A549 (cell line): ENCODE data around the gene FAM53B. TPM values are rescaled to one million over a fixed set of nuclear protein-coding genes. Genes with fewer than 3 reads are reported as not detected.
A peak's percentile ranks its signal among the peaks of the same experiment; 100 is the strongest.

Experiments used
- ATAC-seq, 2 experiments: fragments of 200-7000 bp in 1 of 2; fragments of >200 bp in 1 of 2; cut with Nextera tagmentation in 1 of 2; cut with Tn5 transposase in 1 of 2; 3 replicates each; pipeline versions ENCODE4 v1.8.0 to v1.9.1; 2018 to 2020; ENCODE audit warnings: mild to moderate bottlenecking in 1 of 2, moderate library complexity in 1 of 2
- CTCF ChIA-PET: fragments of 300-600 bp; sonication (Branson Sonifier 250); formaldehyde crosslinking; extraction: SDS; loops from one replicate; lab custom pipeline; 2021; ENCODE audit warnings: antibody characterized with exemption, inconsistent platforms; lab: Yijun Ruan, JAX
- POLR2A ChIA-PET: fragments of 350-600 bp; formaldehyde crosslinking; extraction: SDS; loops from one replicate; lab custom pipeline; 2021; ENCODE audit warnings: antibody characterized with exemption, inconsistent platforms; lab: Yijun Ruan, JAX
- DNase-seq, 2 experiments: peaks; one replicate each; pipeline versions ENCODE4 v3.0.0 to v3.0.0-alpha.2; 2011 to 2016; ENCODE audit warnings: low read depth in 1 of 2, low spot score in 1 of 2
- FAIRE-seq: peaks from 2 replicates; lab custom pipeline; 2011; peaks lifted over from hg19 to GRCh38; lab: Jason Lieb, UNC
- H3K27ac ChIP-seq, 2 experiments: fragments of >200 bp; sonication (Bioruptor Twin); formaldehyde crosslinking; 3 replicates each; pipeline ENCODE4 v1.5.1; 2016 to 2017
- H3K4me1 ChIP-seq: fragments of >200 bp; sonication (Bioruptor Twin); formaldehyde crosslinking; 3 replicates; pipeline ENCODE4 v1.6.1; 2016
- H3K4me2 ChIP-seq: fragments of >200 bp; sonication (Bioruptor Twin); formaldehyde crosslinking; 3 replicates; pipeline ENCODE4 v1.6.1; 2016
- H3K4me3 ChIP-seq: fragments of >200 bp; sonication (Bioruptor Twin); formaldehyde crosslinking; 3 replicates; pipeline ENCODE4 v1.5.1; 2016
- H3K9me3 ChIP-seq: fragments of >200 bp; sonication (Bioruptor Twin); formaldehyde crosslinking; 3 replicates; pipeline ENCODE4 v1.6.1; 2016
- BHLHE40 ChIP-seq: IDR thresholded peaks from 2 replicates; pipeline ENCODE4 v1.6.1; 2012; ENCODE audit warnings: low read depth, low read length, inconsistent platforms
- CHD2 ChIP-seq: fragments of 150-350 bp; IDR thresholded peaks from 2 replicates; pipeline ENCODE4 v1.6.1; 2014; ENCODE audit warnings: low read length; ENCODE audit not compliant: partially characterized antibody
- CHD4 ChIP-seq: fragments of 200-600 bp; sonication (generic); IDR thresholded peaks from 2 replicates; pipeline ENCODE4 v1.6.1; 2016; ENCODE audit warnings: antibody characterized with exemption, mild to moderate bottlenecking, borderline replicate concordance
- ESRRA ChIP-seq: fragments of 150-350 bp; IDR thresholded peaks from 2 replicates; pipeline ENCODE4 v1.6.1; 2014; ENCODE audit warnings: mild to moderate bottlenecking, low read length, borderline replicate concordance
- FOSB ChIP-seq: fragments of 250-450 bp; sonication (Bioruptor Pico); IDR thresholded peaks from 2 replicates; pipeline ENCODE4 v1.5.0; 2020; ENCODE audit warnings: mild to moderate bottlenecking, moderate library complexity
- FOXS1 ChIP-seq: fragments of 250-450 bp; sonication (Bioruptor Pico); IDR thresholded peaks from 2 replicates; pipeline ENCODE4 v1.5.0; 2020; ENCODE audit warnings: mild to moderate bottlenecking, moderate library complexity
- HOXA7 ChIP-seq: fragments of 250-450 bp; sonication (Bioruptor Pico); IDR thresholded peaks from 2 replicates; pipeline ENCODE4 v1.5.0; 2020; ENCODE audit warnings: mild to moderate bottlenecking, moderate library complexity
- JUN ChIP-seq, 2 experiments: fragments of >200 bp; sonication (Bioruptor Twin); formaldehyde crosslinking; IDR thresholded peaks; 2 replicates in 1 of 2; 3 replicates in 1 of 2; pipeline ENCODE4 v1.6.1; 2016 to 2017
- KDM5A ChIP-seq: fragments of 200-600 bp; sonication (generic); IDR thresholded peaks from 2 replicates; pipeline ENCODE4 v1.6.1; 2016; ENCODE audit warnings: antibody characterized with exemption, mild to moderate bottlenecking
- MAZ ChIP-seq: fragments of 150-350 bp; IDR thresholded peaks from 2 replicates; pipeline ENCODE4 v1.6.1; 2014; ENCODE audit warnings: antibody characterized with exemption, low read depth, low read length, borderline replicate concordance
- NFE2L2 ChIP-seq: fragments of 150-350 bp; conservative IDR thresholded peaks from 2 replicates; pipeline ENCODE4 v1.6.1; 2014; ENCODE audit warnings: low read length
- POLR2AphosphoS2 ChIP-seq: conservative IDR thresholded peaks from 2 replicates; pipeline ENCODE4 v1.6.1; 2012; ENCODE audit warnings: low read length, improper control_type of control experiment, inconsistent platforms
- RARB ChIP-seq: fragments of 250-450 bp; sonication (Bioruptor Pico); IDR thresholded peaks from 2 replicates; pipeline ENCODE4 v1.8.0; 2021; ENCODE audit warnings: mild to moderate bottlenecking, moderate library complexity
- RCOR1 ChIP-seq: fragments of 150-350 bp; IDR thresholded peaks from 2 replicates; pipeline ENCODE4 v1.6.1; 2014; ENCODE audit warnings: antibody characterized with exemption, low read length, low read depth
- RFX5 ChIP-seq: fragments of 450-650 bp; IDR thresholded peaks from 2 replicates; pipeline ENCODE4 v1.7.1; 2014; ENCODE audit warnings: antibody characterized with exemption, mild to moderate bottlenecking, moderate library complexity
- ZNF302 ChIP-seq: fragments of 250-450 bp; sonication (Bioruptor Pico); IDR thresholded peaks from 2 replicates; pipeline ENCODE4 v1.9.0; 2021; ENCODE audit warnings: inconsistent platforms, mild to moderate bottlenecking, moderate library complexity
- whole genome bisulfite sequencing: methylation state at CpG from one replicate; pipeline ENCODE4 v1.1.6; 2017; ENCODE audit errors: missing lambda C conversion rate; 5-methylcytosine and 5-hydroxymethylcytosine counted together
- polyA plus RNA-seq, 4 experiments: library from polyadenylated mRNA; depleted of rRNA in 3 of 4; stranded (reverse); fragments of >200 nt; fragmentation: RNase III in 1 of 4; extraction: RNeasy Plus Mini Kit Qiagen cat#74134 plus additional on column Dnase treatment in 1 of 4; gene quantifications; 2 replicates in 3 of 4; 3 replicates in 1 of 4; pipeline ENCODE4 v1.2.3, GENCODE V29; 2011 to 2017
- TF ChIP-seq, protein P1 (sequence below): fragments of 250-450 bp; sonication (Bioruptor Pico); IDR thresholded peaks from 2 replicates; pipeline ENCODE4 v1.5.0; 2020; ENCODE audit warnings: low read depth, mild to moderate bottlenecking, moderate library complexity
- TF ChIP-seq, protein P2 (sequence below): IDR thresholded peaks from 2 replicates; pipeline ENCODE4 v1.6.1; 2012; ENCODE audit warnings: low read depth, borderline replicate concordance
- TF ChIP-seq, protein P3 (sequence below): IDR thresholded peaks from 2 replicates; pipeline ENCODE4 v1.6.1; 2012
- TF ChIP-seq, protein P4 (sequence below): fragments of 150-350 bp; IDR thresholded peaks from 2 replicates; pipeline ENCODE4 v1.6.1; 2014; ENCODE audit warnings: low read depth, mild to moderate bottlenecking, low read length
- TF ChIP-seq, protein P5 (sequence below): fragments of 450-650 bp; IDR thresholded peaks from 2 replicates; pipeline ENCODE4 v1.6.1; 2014; ENCODE audit warnings: antibody characterized with exemption

FAM53B gene
- polyA plus RNA-seq, 2 of the 4 experiments (the other 2 are of a cell fraction): 5.1 to 8.5 TPM

DNA sequence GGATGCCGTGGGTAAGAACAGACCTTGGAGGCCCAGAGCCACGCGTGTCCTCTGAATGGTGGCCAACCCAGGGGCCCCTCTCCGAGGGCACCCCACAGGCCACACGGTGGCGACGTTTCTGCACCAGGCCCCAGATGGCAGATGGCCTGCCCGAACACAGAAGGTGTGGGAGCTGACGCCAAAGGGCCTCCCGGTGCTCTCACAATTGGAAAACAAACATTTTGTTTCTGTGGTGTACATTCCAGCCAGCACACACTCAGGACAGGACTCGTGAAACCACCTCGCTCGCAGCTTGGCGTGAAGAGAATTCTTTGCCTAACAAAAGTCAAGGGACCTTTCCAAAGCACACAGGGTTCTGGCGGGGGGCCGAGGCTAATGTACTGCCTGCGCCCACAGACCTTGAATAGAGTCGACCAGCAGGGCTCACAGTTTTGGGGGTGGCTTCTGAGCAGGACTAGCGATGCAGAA is 112.1 kb downstream of the FAM53B start:
- no peak for FAIRE-seq

DNA sequence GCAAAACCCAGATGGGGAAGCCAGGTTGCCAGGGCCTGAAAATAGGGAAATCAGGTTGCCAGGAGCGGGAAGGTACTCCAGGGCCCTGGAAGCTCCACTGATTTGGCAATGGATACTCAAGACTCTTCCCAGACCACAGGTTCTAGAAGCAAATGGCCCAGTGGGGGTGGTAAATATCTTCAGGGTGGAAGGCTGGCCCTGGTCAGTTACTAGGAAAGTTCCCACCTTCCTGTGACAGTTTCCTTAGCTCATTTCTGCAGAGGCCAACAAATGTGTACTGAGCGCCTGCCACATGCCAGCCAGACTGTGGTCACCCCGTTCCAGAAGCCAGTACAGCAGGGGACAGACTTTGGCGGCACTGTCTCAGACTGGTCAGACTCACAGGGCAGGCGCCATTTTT is 113.6 kb downstream of the FAM53B start:
- H3K27ac ChIP-seq: no peak overlapping the region
- no peak overlapping the region for H3K4me3 ChIP-seq
- DNase-seq: no peak
- ChIA-PET CTCF (no interaction called here), POLR2A (interaction anchor here (0.7 kb wide), 1 partner anchor 193 kb away, joined by 3 read pairs; no protein-coding TSS in a partner anchor)
- 93% methylated on average over 5 of the region's 5 CpGs for WGBS
- no peaks in the 10 kb centered on the region for H3K9me3 ChIP-seq
- H3K4me2 ChIP-seq: no peak overlapping the region
- H3K4me1 ChIP-seq: peaks cover 10% of the 10 kb centered on the region; the same call in 2 of the 3 replicates
- FAIRE-seq: no peak
- TF ChIP-seq RCOR1 (no peak), POLR2AphosphoS2 (no peak), KDM5A (no peak), HOXA7 (CRISPR knock-in tag) (no peak), NFE2L2 (no peak), MAZ (no peak)
- TF ChIP-seq, protein P1, sequence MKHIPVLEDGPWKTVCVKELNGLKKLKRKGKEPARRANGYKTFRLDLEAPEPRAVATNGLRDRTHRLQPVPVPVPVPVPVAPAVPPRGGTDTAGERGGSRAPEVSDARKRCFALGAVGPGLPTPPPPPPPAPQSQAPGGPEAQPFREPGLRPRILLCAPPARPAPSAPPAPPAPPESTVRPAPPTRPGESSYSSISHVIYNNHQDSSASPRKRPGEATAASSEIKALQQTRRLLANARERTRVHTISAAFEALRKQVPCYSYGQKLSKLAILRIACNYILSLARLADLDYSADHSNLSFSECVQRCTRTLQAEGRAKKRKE (CRISPR knock-in tag): no peak
- TF ChIP-seq, protein P2, sequence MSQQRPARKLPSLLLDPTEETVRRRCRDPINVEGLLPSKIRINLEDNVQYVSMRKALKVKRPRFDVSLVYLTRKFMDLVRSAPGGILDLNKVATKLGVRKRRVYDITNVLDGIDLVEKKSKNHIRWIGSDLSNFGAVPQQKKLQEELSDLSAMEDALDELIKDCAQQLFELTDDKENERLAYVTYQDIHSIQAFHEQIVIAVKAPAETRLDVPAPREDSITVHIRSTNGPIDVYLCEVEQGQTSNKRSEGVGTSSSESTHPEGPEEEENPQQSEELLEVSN: no peak
- ATAC-seq: no peak

More for the DNA sequence above, 112.1 kb downstream of the FAM53B start:
- ChIA-PET POLR2A (no interaction called here), CTCF (no interaction called here)
- TF ChIP-seq KDM5A (no peak), RFX5 (no peak), MAZ (no peak), FOXS1 (CRISPR knock-in tag) (no peak), RARB (CRISPR knock-in tag) (no peak), ESRRA (no peak), JUN (IDR thresholded peaks at IDR 0.05) (no peak), FOSB (CRISPR knock-in tag) (no peak), CHD4 (no peak)
- TF ChIP-seq, protein P2: no peak
- TF ChIP-seq, protein P3, sequence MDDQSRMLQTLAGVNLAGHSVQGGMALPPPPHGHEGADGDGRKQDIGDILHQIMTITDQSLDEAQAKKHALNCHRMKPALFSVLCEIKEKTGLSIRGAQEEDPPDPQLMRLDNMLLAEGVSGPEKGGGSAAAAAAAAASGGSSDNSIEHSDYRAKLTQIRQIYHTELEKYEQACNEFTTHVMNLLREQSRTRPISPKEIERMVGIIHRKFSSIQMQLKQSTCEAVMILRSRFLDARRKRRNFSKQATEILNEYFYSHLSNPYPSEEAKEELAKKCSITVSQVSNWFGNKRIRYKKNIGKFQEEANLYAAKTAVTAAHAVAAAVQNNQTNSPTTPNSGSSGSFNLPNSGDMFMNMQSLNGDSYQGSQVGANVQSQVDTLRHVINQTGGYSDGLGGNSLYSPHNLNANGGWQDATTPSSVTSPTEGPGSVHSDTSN: no peak
- TF ChIP-seq, protein P4, sequence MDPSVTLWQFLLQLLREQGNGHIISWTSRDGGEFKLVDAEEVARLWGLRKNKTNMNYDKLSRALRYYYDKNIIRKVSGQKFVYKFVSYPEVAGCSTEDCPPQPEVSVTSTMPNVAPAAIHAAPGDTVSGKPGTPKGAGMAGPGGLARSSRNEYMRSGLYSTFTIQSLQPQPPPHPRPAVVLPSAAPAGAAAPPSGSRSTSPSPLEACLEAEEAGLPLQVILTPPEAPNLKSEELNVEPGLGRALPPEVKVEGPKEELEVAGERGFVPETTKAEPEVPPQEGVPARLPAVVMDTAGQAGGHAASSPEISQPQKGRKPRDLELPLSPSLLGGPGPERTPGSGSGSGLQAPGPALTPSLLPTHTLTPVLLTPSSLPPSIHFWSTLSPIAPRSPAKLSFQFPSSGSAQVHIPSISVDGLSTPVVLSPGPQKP: no peak
- H3K27ac ChIP-seq: no peak overlapping the region
- H3K4me3 ChIP-seq: no peak overlapping the region
- 87% methylated on average over 11 of the region's 19 CpGs for WGBS
- peaks cover 5% of the 10 kb centered on the region; the same call in 1 of the 3 replicates for H3K4me1 ChIP-seq
- H3K4me2 ChIP-seq: no peak overlapping the region
- DNase-seq (no peak), ATAC-seq (0 out of 6 replicates have a peak, but pooled peaks of 1 of the 2 experiments have one; percentile 17)
- no peaks in the 10 kb centered on the region for H3K9me3 ChIP-seq

DNA sequence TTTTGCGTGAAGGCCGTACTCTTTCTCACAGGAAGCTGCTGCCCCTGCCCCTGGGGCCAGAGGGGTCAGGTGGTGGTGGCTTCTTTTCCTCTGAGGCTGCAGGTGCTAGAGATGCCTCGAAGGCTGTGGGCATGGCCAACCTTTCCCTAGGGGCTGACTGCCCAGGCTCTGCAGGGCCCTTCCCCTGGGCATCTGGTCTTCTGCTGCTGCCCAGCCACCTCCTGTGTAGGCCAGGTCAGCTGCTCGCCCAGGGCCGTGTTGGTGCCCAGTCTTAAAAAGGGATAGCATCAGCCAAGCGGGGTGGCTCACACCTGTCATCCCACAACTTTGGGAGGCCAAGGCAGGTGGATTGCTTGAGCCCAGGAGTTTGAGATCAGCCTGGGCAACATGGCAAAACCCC is 114.3 kb downstream of the FAM53B start:
- no peaks in the 10 kb centered on the region for H3K9me3 ChIP-seq
- ChIA-PET CTCF (no interaction called here), POLR2A (no interaction called here)
- DNase-seq (no peak), ATAC-seq (no peak), FAIRE-seq (no peak)
- no peak overlapping the region for H3K4me3 ChIP-seq
- H3K4me2 ChIP-seq: no peak overlapping the region
- H3K27ac ChIP-seq: no peak overlapping the region
- H3K4me1 ChIP-seq: peaks cover 10% of the 10 kb centered on the region; the same call in 2 of the 3 replicates
- 91% methylated on average over 6 of the region's 6 CpGs for WGBS
- TF ChIP-seq, protein P2: no peak
- no peak for TF ChIP-seq ZNF302 (CRISPR knock-in tag)
- TF ChIP-seq BHLHE40: no peak
- TF ChIP-seq, protein P5, sequence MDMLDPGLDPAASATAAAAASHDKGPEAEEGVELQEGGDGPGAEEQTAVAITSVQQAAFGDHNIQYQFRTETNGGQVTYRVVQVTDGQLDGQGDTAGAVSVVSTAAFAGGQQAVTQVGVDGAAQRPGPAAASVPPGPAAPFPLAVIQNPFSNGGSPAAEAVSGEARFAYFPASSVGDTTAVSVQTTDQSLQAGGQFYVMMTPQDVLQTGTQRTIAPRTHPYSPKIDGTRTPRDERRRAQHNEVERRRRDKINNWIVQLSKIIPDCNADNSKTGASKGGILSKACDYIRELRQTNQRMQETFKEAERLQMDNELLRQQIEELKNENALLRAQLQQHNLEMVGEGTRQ: no peak
- TF ChIP-seq CHD2: no peak
- no peak for TF ChIP-seq NFE2L2
- no peak for TF ChIP-seq RFX5
- TF ChIP-seq FOSB (CRISPR knock-in tag): no peak
